Activated T-helper 1 cell treated with anti-CD3 and anti-CD28 coated beads, Interleukin-12 subunit alpha, Interleukin-12 subunit beta, Interleukin-2, Interleukin-4 antibody, amounts not matched to agents 30 ng/mL and 10 ng/mL and 1 ng/mL, durations not matched to agents 14 hours and 24 hours and 36 hours (primary cell): ENCODE results near the gene ATIC. TPM values are rescaled to one million over a fixed set of nuclear protein-coding genes. Genes with fewer than 3 reads are reported as not detected.

Source experiments
- DNase-seq: peaks from one replicate; pipeline ENCODE4 v3.0.0; 2021; ENCODE audit warnings: low spot score
- H3K27ac Mint-ChIP-seq: one replicate; pipeline ENCODE4 v1.8.0; 2021; ENCODE audit warnings: mild to moderate bottlenecking, mixed read lengths
- H3K27me3 Mint-ChIP-seq: one replicate; pipeline ENCODE4 v1.8.0; 2022; ENCODE audit warnings: mild to moderate bottlenecking, moderate library complexity, mixed read lengths; ENCODE audit not compliant: insufficient read depth
- H3K36me3 Mint-ChIP-seq: one replicate; pipeline ENCODE4 v1.8.0; 2021; ENCODE audit warnings: low read depth, mixed read lengths
- H3K4me1 Mint-ChIP-seq: one replicate; pipeline ENCODE4 v1.8.0; 2021; ENCODE audit warnings: low read depth, mixed read lengths
- H3K4me3 Mint-ChIP-seq: one replicate; pipeline ENCODE4 v1.8.0; 2021; ENCODE audit warnings: mild to moderate bottlenecking, moderate library complexity, mixed read lengths
- H3K9me3 Mint-ChIP-seq: one replicate; pipeline ENCODE4 v1.8.0; 2021; ENCODE audit warnings: mixed read lengths
- intact Hi-C: fragments of 100-400 bp; cut with micrococcal nuclease; formaldehyde crosslinking; loops from one replicate; pipeline ENCODE4 v1.15.1; 2024
- total RNA-seq: library from RNA; stranded (reverse); gene quantifications from 2 replicates; pipeline ENCODE4 v1.2.3, GENCODE V29; 2022

Gene ATIC
- total RNA-seq, 1 donor from 2014 or later, result 299 TPM

- Mint-ChIP-seq H3K36me3 (peaks cover 58% of the 10 kb centered on the region), H3K4me1 (peaks cover 27% of the 10 kb centered on the region), H3K27ac (no peak overlapping the region), H3K9me3 (no peaks in the 10 kb centered on the region), H3K4me3 (no peak overlapping the region), H3K27me3 (no peaks in the 10 kb centered on the region)
- intact Hi-C loops, result no loop called here
- DNase-seq, result no peak
Measured at GRCh38 chr2:215320679-215321078, 8.8 kb downstream of the ATIC start.

GRCh38 chr2:215324811-215325210 is 13.0 kb downstream of the ATIC start:
- no peak overlapping the region for H3K27ac Mint-ChIP-seq
- no peak overlapping the region for H3K4me3 Mint-ChIP-seq
- intact Hi-C loops, result no loop called here
- H3K9me3 Mint-ChIP-seq, result no peaks in the 10 kb centered on the region
- no peak for DNase-seq
- peaks cover 30% of the 10 kb centered on the region for H3K4me1 Mint-ChIP-seq
- no peaks in the 10 kb centered on the region for H3K27me3 Mint-ChIP-seq
- peaks cover 58% of the 10 kb centered on the region for H3K36me3 Mint-ChIP-seq

- Mint-ChIP-seq H3K27me3 (no peaks in the 10 kb centered on the region), H3K4me1 (peaks cover 47% of the 10 kb centered on the region), H3K27ac (no peak overlapping the region), H3K4me3 (no peak overlapping the region), H3K36me3 (peaks cover 59% of the 10 kb centered on the region), H3K9me3 (no peaks in the 10 kb centered on the region)
- intact Hi-C loops, result no loop called here
- no peak for DNase-seq
Measured at GRCh38 chr2:215328066-215328465, 16.2 kb downstream of the ATIC start.

- Mint-ChIP-seq H3K4me3 (no peak overlapping the region), H3K27me3 (no peaks in the 10 kb centered on the region), H3K9me3 (no peaks in the 10 kb centered on the region), H3K36me3 (peaks cover 58% of the 10 kb centered on the region), H3K27ac (no peak overlapping the region), H3K4me1 (peaks cover 27% of the 10 kb centered on the region)
- DNase-seq, result no peak
- intact Hi-C loops, result no loop called here
Measured at GRCh38 chr2:215332872-215333595, 21.2 kb downstream of the ATIC start.

DNA sequence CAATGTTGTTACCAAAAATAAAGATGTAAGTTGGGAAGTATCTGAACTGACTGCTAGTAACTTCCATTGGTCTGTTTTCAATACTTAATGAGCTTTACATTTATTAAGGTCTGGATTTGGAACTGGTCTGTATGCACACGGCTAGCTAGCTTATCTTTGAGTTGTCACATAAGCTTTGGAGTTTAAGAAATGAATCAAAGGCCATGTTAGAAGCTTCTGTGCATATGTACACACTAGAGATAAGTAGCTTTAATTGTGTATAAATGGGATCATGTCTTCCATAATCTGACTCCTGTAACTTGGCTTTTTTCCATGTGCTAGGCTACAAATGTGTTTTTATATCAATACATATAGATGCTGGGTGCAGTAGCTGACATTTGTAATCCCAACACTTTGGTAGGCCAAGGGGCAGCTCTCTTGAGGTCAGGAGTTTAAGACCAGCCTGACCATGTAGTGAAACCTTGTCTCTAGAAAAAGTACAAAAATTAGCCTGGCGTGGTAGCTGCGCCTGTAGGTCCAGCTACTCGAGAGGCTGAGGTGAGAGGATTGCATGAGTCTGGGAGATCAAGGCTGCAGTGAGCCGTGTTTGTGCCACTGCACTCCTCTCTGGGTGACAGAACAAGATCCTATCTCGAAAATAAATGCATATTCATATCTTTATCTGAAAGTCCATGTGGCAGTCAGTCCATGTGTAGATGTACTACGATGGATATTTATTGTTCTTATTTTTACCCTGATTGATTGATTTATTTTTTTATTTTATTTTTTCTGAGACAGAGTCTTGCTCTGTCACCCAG is 27.2 kb downstream of the ATIC start:
- Mint-ChIP-seq H3K4me3 (no peak overlapping the region), H3K27ac (no peak overlapping the region), H3K9me3 (no peaks in the 10 kb centered on the region)

GRCh38 chr2:215347878-215348277 is 36.0 kb downstream of the ATIC start:
- Mint-ChIP-seq H3K4me3 (no peak overlapping the region), H3K27ac (no peak overlapping the region), H3K4me1 (no peaks in the 10 kb centered on the region), H3K27me3 (no peaks in the 10 kb centered on the region), H3K9me3 (no peaks in the 10 kb centered on the region), H3K36me3 (peaks cover 60% of the 10 kb centered on the region)
- DNase-seq, result no peak
- intact Hi-C loops, result no loop called here

More for the DNA sequence above, 27.2 kb downstream of the ATIC start:
- Mint-ChIP-seq H3K27me3 (no peaks in the 10 kb centered on the region), H3K4me1 (no peaks in the 10 kb centered on the region), H3K36me3 (peaks cover 70% of the 10 kb centered on the region)
- DNase-seq, result no peak
- intact Hi-C loops, result no loop called here

DNA sequence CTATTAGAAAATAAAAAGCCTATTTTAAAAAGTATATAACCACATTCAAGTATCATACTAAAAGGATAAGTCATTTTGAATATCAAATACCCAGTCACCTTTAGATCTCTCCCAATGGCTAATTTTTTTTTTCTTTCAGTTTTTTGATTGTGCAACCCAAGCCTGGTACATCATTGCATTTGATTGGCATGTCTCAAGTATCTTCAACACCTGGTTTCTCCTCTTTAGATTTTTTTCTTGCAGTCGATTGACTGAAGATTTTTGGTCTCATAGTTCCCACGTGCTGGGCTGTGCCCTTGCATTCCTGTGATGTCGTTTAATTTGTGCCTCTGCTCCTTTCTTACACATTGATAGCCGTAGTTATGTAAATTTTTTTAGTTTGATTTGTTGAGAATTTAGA is 40.7 kb downstream of the ATIC start:
- DNase-seq, result no peak
- H3K36me3 Mint-ChIP-seq, result peaks cover 42% of the 10 kb centered on the region
- intact Hi-C loops, result no loop called here

DNA sequence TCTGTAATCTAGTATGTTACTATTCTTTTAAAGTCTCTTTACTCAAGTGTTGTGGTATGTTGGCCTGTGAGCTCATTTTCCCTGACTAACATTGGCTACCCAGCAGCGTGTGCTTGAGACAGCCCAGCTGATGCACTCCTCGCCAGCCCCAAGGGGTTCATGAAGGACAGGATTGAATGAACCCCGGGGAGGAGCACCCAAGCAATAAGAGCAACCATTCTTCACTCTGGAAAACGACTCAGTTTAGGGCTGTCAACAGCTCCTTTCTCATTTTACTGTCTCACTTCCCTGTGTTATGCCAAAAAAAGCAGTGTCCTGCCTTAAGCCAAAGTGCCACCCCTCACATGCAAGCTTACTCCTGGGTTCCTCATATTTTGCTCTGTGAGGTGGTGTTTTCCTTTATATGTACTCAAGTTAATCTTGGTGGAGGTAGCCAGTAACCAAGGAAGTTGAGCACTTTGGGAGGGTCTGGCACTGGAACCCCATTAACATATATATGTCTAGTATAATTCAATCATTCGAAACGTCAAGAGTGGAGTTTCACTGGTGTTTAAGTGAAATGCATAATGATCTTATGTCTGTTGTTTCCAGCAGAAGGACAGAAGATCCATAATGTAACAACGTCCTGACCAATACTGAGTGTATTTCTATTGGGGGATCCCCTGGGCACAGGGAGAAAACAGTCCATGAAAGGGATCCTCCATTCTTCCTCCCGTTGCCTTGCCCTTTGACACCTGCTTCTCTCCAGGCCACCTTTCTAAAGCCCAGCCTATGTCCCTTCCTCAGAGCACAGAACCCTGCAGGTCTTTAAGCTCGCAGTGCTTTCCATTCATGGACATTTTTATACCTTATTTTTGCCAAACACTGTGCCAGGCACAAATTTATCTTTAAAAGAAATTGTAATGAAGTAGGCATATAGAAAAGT is 43.2 kb downstream of the ATIC start:
- Mint-ChIP-seq H3K27ac (no peak overlapping the region), H3K9me3 (no peaks in the 10 kb centered on the region), H3K27me3 (no peaks in the 10 kb centered on the region), H3K4me3 (no peak overlapping the region), H3K36me3 (peaks cover 27% of the 10 kb centered on the region), H3K4me1 (no peaks in the 10 kb centered on the region)
- no peak for DNase-seq
- intact Hi-C loops, result no loop called here

More for the DNA sequence above, 40.7 kb downstream of the ATIC start:
- Mint-ChIP-seq H3K4me3 (no peak overlapping the region), H3K4me1 (no peaks in the 10 kb centered on the region), H3K9me3 (no peaks in the 10 kb centered on the region), H3K27me3 (no peaks in the 10 kb centered on the region), H3K27ac (no peak overlapping the region)

DNA sequence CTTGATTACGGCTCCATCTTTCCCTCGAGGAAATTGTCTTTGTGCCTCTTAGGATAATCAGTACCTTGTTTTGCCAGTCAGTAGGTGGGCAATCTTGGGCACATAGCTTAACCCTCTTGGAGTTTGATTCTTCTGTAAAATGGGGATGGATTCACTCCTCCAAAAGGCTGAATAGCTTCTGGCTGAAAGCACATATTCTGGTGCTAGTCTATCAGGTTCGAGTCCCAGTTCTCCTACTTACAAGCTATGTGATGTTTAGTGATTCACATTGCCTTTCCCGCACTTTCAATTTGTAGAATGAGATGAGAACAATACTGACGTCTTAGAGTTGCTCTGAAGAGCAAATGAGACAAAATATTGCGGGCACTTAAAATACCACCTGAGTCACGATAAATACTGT is 43.9 kb downstream of the ATIC start:
- Mint-ChIP-seq H3K9me3 (no peaks in the 10 kb centered on the region), H3K27me3 (no peaks in the 10 kb centered on the region), H3K27ac (no peak overlapping the region), H3K36me3 (peaks cover 25% of the 10 kb centered on the region), H3K4me1 (no peaks in the 10 kb centered on the region), H3K4me3 (no peak overlapping the region)
- DNase-seq, result no peak
- intact Hi-C loops, result no loop called here

DNA sequence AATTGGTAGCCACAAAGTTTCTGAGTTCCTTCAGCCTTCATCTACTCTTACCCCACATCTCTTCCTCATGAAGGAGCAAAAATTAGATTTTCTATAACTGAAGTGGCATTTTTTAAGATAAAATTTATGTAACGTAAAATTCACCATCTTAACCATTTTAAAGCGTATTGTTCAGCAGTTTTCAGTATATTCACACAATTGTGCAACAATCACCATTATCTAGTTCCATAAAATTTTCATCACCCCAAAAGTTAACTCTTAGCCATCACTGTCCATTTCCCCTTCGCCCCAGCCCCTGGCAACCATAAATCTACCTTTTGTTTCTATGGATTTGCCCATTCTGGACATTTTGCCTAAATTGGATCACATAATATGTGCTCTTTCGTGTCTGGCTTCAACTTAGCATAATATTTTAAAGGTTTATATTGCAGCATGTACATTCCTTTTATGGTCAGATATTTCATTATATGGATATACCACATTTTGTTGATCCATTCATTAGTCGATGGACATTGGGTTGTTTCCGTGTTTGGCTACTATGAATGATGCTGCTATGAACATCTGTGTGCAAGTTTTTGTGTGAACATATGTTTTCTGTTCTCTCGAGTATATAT is 44.6 kb downstream of the ATIC start:
- Mint-ChIP-seq H3K9me3 (no peaks in the 10 kb centered on the region), H3K27me3 (no peaks in the 10 kb centered on the region), H3K4me1 (no peaks in the 10 kb centered on the region), H3K27ac (no peak overlapping the region), H3K36me3 (peaks cover 24% of the 10 kb centered on the region), H3K4me3 (no peak overlapping the region)
- intact Hi-C loops, result no loop called here
- no peak for DNase-seq

GRCh38 chr2:215356948-215357461 is 45.1 kb downstream of the ATIC start:
- no peak overlapping the region for H3K27ac Mint-ChIP-seq
- no peak for DNase-seq
- intact Hi-C loops, result no loop called here
- no peaks in the 10 kb centered on the region for H3K27me3 Mint-ChIP-seq
- H3K36me3 Mint-ChIP-seq, result peaks cover 19% of the 10 kb centered on the region
- H3K4me1 Mint-ChIP-seq, result no peaks in the 10 kb centered on the region
- H3K4me3 Mint-ChIP-seq, result no peak overlapping the region
- no peaks in the 10 kb centered on the region for H3K9me3 Mint-ChIP-seq

- H3K27me3 Mint-ChIP-seq, result no peaks in the 10 kb centered on the region
- H3K4me3 Mint-ChIP-seq, result no peak overlapping the region
- H3K36me3 Mint-ChIP-seq, result peaks cover 18% of the 10 kb centered on the region
- H3K4me1 Mint-ChIP-seq, result no peaks in the 10 kb centered on the region
- no peak for DNase-seq
- no peaks in the 10 kb centered on the region for H3K9me3 Mint-ChIP-seq
- no peak overlapping the region for H3K27ac Mint-ChIP-seq
- intact Hi-C loops, result no loop called here
Measured at GRCh38 chr2:215357660-215358059, 45.8 kb downstream of the ATIC start.
